ENCODE results near the gene GPR153.

DNA sequence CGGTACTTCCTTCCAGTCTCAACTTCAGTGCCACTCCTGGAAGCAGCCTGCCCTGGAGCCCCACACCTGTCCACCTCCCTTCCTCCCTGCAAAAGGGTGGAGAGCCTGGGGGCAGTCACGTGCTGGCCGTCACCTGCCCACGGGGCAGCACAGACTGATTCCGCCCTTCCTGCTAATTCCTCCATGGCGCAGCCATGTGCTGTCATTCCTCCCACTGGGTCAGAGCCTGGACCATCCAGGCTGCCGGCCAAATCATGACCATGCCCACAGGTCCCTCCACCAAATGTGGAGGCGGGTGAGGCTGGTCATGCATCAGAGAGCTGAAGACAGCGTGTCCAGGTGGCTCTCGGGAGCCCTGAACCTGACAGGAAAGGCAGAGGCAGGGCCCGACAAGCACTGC, 24.4 kb upstream of the GPR153 start:
- TF ChIP-seq POLR2A (IDR thresholded peaks at IDR 0.05): no peak
- TF ChIP-seq, protein P1, sequence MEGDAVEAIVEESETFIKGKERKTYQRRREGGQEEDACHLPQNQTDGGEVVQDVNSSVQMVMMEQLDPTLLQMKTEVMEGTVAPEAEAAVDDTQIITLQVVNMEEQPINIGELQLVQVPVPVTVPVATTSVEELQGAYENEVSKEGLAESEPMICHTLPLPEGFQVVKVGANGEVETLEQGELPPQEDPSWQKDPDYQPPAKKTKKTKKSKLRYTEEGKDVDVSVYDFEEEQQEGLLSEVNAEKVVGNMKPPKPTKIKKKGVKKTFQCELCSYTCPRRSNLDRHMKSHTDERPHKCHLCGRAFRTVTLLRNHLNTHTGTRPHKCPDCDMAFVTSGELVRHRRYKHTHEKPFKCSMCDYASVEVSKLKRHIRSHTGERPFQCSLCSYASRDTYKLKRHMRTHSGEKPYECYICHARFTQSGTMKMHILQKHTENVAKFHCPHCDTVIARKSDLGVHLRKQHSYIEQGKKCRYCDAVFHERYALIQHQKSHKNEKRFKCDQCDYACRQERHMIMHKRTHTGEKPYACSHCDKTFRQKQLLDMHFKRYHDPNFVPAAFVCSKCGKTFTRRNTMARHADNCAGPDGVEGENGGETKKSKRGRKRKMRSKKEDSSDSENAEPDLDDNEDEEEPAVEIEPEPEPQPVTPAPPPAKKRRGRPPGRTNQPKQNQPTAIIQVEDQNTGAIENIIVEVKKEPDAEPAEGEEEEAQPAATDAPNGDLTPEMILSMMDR (IDR thresholded peaks at IDR 0.05): no peak
